K562 (cell line): ENCODE data around the gene GAA. TPM values are rescaled to one million over a fixed set of nuclear protein-coding genes. Genes with fewer than 3 reads are reported as not detected.

ENCODE experiments used
- CCAR2 ChIP-seq: fragments of 200-400 bp; formaldehyde crosslinking; IDR thresholded peaks from 2 replicates; pipeline ENCODE4 v1.6.1; 2017; ENCODE audit warnings: mild to moderate bottlenecking, low read depth, low read length
- SETDB1 ChIP-seq: IDR thresholded peaks from one replicate; pipeline ENCODE4 v1.6.1; 2012; ENCODE audit warnings: low read length, control low read depth, inconsistent platforms
- SFPQ ChIP-seq: fragments of 200-400 bp; formaldehyde crosslinking; IDR thresholded peaks from 2 replicates; pipeline ENCODE4 v1.6.1; 2017; ENCODE audit warnings: mild to moderate bottlenecking, low read depth, low read length, moderate library complexity
- TCF3 ChIP-seq: sonication (generic); formaldehyde crosslinking; IDR thresholded peaks from 2 replicates; pipeline ENCODE4 v1.4.0; 2020; ENCODE audit warnings: mild to moderate bottlenecking, missing genetic modification reagents
- ZBTB5 ChIP-seq: fragments of 450-650 bp; IDR thresholded peaks from 2 replicates; pipeline ENCODE4 v1.6.1; 2017; ENCODE audit warnings: antibody characterized with exemption
- polyA plus RNA-seq, 8 experiments: library from polyadenylated mRNA; depleted of rRNA in 4 of 8; stranded (reverse) in 5 of 8; unstranded in 3 of 8; fragments of >200 nt; fragmentation: Nextera tagmentation in 2 of 8; fragmentation: Illumina TruSeq in 1 of 8; extraction: Ambion mirVana in 2 of 8; extraction: Trizol in 1 of 8; gene quantifications; 2 replicates each; pipeline versions ENCODE4 v1.2.1 to v1.2.3, GENCODE V29; 2011 to 2014; ENCODE audit warnings: inconsistent platforms in 1 of 8, missing spikeins in 1 of 8
- total RNA-seq, 7 experiments: library from RNA; depleted of rRNA in 6 of 7; stranded (reverse); fragments of >200 nt in 6 of 7; fragmentation: Illumina TruSeq in 2 of 7; extraction: Trizol in 2 of 7; gene quantifications; 2 replicates each; pipeline versions ENCODE4 v1.2.1 to v1.2.3, GENCODE V29; 2011 to 2021; ENCODE audit warnings: low replicate concordance in 1 of 7

GAA gene
- total and polyA plus RNA-seq, 9 of the 15 experiments (the other 6 are each of a cell fraction or from before 2014, with no cell fraction given) = 0.15 to 6.4 (median 1.7) TPM

GRCh38 chr17:80106751-80107150 is 5.4 kb downstream of the GAA start (continued):
- TF ChIP-seq SFPQ (no peak), ZBTB5 (no peak), TCF3 (CRISPR knock-in tag) (no peak), SETDB1 (no peak), CCAR2 (no peak)
